GM20431 (cell line): ENCODE measurements around the gene SPAG9.

Source experiments
- in situ Hi-C: fragments of 300-500 bp; cut with MseI, MboI; formaldehyde crosslinking; loops from one replicate; pipeline ENCODE4 v1.15.0; 2020; ENCODE audit warnings: low sequenced_read_pairs; ENCODE audit not compliant: unreplicated experiment

SPAG9 gene

GRCh38 chr17:51005768-51006167 is 114.9 kb downstream of the SPAG9 start:
- in situ Hi-C loops: loop anchor here (10.0 kb wide), 1 partner anchor 59 kb away; no protein-coding TSS in a partner anchor

- in situ Hi-C loops: loop anchor here (10.0 kb wide), 1 partner anchor 61 kb away; no protein-coding TSS in a partner anchor
These were observed 116.4 kb downstream of the SPAG9 start for GRCh38 chr17:51004249-51004648.

GRCh38 chr17:51000835-51001638 is 119.6 kb downstream of the SPAG9 start:
- in situ Hi-C loops: loop anchor here (10.0 kb wide), 1 partner anchor 64 kb away; no protein-coding TSS in a partner anchor

- in situ Hi-C loops: no loop called here
These were observed 125.0 kb downstream of the SPAG9 start for GRCh38 chr17:50995668-50996067.

GRCh38 chr17:50993544-50993943 is 127.1 kb downstream of the SPAG9 start:
- in situ Hi-C loops: no loop called here

DNA sequence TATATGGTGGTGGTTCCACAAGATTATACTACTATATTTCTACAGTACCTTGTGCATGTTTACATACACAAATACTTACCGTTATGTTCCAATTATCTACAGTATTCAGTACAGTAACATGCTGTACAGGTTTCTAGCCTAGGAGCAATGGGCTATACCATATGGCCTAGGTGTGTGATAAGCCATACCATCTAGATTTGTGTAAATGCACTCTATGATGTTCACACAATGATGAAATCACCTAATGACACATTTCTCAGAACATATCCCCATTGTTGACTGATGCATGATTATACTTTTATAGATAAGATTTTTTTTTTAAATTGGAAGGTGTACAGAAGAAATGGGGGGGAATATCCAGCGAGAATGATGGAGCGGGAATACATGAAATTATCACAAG is 131.5 kb downstream of the SPAG9 start:
- in situ Hi-C loops: no loop called here

DNA sequence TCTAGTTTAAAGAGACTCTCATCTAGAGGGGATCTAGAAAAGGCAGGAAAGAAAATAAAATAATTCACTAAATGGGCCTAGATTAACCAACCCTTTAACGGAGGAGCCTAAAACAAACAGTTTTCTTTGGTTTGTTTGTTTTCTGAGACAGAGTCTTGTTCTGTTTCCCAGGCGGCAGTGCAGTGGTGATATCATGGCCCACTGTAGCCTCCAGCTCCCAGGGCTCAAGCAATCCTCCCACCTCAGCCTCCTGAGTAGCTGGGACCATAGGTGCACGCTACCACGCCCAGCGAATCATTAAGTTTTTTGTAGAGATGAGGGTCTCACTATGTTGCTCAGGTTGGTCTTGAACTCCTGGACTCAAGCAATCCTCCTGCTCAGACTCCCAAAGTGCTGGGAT is 132.2 kb downstream of the SPAG9 start:
- in situ Hi-C loops: no loop called here

DNA sequence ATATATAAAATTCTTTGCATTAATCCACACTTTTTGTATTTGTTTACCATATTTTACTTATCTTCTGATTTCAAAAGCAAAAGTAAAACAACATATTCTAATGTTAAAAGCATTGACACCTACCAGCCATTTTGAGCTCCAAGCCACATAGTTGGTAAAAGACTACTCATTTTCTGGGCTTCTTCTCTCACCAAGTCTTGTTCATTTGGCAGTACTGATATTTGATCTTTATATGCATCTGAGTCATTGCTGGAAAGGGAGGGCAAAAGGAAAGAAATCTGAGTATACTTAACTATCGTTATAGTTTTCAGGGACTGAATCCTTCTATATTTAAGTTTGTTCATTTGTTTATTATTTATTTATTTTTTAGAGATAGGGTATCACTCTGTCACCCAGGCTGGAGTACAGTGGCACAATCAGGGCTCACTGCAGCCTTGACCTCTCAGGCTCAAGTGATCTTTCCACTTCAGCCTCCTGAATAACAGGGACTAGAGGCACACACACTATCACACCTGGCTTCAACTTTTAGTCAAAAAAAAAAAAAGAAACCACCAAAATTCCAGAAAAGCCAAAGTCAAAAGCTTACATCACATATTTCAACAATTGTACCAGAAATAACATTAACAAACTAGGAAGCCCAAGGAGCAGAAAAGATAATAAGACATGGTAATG is 133.5 kb downstream of the SPAG9 start:
- in situ Hi-C loops: no loop called here

- in situ Hi-C loops: no loop called here
These were observed 139.4 kb downstream of the SPAG9 start for GRCh38 chr17:50981279-50981678.

DNA sequence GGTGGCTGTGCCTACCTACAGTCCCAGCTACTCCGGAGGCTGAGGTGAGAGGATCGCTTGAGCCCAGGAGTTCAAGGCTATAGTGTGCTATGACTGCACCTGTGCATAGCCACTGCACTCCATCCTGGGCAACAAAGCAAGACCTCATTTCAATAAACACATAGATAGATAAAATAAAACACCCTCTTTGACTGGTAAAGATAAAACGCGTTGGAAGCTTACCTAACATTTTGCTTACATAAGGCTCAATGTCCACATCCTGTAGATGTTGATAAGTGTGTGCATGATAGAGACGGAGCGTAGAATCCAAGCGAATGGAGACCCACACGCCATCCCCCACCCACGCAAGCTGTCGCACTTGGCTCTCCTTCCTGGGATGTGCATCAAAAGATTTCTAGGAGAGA is 141.1 kb downstream of the SPAG9 start:
- in situ Hi-C loops: no loop called here

GRCh38 chr17:50977487-50978159 is 143.0 kb downstream of the SPAG9 start:
- in situ Hi-C loops: no loop called here

DNA sequence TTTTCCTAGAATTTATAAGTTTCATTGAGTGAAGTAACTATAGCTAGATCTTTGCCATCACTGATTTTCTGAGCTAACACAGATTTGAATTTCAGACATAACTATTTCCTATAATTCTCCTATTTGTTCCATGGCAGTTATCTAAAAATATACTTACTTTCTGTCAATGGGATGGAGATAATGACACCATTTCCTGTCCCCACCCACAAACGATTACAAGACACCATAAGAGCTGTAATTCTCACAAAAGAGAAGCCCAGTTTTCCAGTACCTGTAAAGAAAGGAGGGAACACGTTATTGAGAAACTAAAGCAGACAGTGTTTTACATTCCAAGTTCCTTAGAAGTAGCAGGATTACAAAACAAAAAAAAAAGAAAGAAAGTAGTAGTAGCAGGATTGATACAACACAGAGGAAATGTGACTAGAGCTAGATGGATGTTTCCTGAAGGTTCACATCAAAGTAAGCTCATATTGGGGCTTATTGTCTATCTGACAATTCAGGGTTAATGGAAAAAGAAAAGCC is 143.7 kb downstream of the SPAG9 start:
- in situ Hi-C loops: no loop called here

DNA sequence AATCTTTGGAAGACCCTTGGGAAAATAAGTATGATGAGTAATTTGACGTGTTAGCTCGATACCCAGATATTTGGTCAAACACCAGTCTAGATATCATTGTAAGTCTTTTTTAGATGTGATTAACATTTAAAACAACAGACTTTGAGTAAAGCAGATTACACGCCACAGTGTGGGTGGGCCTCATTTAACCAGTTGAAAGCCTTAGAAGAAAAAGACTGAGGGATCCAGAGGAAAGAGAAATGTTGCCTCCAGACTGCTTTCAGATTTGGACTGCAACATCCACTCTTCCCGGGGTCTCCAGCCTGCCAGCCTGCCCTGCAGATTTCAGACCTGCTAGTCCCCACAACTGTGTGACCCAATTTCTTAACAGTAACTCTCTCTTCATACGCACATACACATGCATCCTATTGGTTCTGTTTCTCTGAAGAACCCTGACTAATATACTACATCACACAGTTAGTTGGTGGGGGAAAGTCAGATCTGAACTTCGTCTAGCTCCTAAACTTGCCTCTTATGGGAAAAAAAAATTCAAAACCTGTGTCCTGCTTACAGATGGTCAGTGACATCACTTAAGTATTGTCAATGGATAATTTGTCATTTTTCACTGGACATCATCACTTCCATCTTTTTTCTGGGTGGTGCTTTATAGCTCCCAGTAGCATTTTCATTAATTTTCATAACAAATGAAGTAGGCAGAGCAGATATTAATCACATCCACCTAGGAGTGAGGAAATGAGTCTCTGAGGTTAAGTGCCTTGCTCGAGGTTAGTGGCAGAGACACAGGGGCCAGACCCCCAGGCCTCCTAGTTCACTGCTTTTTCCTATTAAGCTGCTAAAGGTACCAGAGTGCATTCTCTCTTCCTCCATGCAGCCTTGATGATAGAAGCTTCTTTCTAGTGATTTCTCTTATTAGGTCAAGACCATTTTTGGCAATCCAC is 146.8 kb downstream of the SPAG9 start:
- in situ Hi-C loops: no loop called here

GRCh38 chr17:50972577-50972976 is 148.1 kb downstream of the SPAG9 start:
- in situ Hi-C loops: no loop called here

DNA sequence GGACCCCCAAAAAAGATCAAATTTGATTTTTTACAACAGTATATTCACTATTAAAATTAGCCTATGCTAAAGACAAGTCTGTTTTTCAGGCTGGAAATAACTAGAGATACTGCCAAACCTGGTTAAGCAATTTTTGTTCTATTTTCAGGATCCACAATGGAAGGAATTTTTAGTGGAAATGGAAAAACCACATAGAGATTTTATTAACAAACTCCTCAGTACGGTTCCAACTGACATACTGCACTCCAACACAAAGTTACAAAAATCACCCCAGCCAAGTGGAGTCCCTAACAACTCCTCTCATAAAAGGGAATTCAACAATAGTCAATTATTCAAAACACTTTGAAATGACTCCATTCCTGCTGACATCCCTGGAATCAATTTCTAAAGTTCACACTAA is 152.9 kb downstream of the SPAG9 start:
- in situ Hi-C loops: no loop called here

DNA sequence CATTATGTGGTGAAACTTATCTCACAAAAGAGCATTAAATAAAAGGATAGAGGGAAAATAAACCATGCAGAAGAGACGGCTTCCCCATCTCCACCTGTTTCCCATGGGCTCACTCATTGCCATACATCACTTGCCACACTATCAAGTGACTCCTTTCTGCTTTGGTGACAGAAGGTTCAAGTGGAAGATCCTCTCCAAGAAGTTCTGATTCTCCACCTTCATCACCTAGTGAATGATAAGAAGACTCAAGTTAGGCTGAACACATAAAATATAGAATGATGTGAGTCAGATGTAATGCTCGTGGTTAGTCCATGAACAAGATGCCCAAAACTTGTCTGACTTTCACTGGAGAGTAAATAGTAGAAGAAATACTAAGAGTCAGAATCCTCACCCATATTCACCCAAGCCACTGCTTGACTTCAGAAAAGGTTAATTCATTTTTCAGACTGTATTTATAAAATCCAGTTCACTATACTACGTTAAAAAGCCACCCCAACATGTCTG is 154.5 kb downstream of the SPAG9 start:
- in situ Hi-C loops: no loop called here

DNA sequence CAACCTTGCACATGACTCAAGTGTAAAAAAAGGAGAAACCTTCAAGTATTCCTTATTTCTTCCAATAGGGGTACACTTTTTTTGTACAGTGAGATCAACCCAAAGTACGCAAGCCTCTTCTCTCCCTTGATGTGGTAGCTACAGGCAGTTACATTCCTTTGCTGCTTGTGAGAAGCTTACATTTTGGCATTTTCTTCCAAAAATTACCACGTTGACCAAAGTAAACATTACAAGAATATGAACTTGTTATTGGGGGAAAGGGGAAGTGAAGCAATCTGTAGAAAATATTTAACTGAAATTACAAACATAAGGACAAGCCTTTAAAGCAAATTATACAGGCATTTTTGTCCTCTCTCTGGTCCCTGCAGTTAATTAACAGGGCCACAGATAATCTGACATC is 157.5 kb downstream of the SPAG9 start:
- in situ Hi-C loops: no loop called here

DNA sequence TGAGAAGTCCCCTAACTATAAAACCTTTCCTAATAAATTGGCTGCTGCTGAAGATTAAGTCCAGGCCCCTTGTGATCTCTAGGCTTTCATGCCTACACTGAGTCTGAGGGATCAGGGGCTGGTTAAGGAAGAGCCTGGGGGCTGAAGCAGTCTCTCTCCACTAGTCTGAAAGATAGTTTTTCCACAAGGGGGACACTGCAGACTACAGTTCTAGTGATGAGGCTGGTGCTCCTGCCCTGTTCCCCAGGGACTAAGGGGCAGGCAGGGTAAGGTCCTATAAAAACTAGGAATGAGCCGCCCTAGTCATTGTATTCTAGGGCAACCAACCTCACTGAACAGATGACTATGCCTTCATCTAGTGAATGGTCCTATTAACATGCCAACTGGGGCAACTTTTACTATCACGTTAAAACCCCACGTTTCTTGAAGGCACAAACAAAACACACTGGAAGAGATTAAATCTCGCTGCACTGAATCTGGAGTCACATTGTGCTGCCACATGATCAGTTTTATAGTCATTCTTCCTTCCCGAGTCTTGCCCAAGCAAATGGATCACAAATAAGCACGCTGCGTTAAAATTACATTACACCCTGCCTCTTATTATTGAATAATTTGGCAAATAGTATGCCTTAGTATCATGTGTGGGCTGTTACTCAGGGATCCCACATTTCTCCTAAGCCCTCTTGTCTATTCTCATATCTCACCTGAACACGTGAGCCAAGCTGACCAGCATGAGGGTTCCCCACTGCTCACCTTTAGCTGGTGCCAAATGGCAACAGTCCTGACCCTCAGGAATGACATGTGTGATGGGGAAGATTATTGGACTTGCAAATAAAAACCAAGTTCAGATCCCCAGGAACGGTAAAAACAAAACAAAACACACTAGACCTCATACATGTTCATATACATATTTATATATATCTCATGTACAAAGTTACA is 159.1 kb downstream of the SPAG9 start:
- in situ Hi-C loops: no loop called here
